OCI-LY3 (cell line): ENCODE results near the gene CD79B.

Source experiments
- H2AFZ ChIP-seq: fragments of 200-600, 300-600 bp; shearing (Covaris generic); 2 replicates; pipeline ENCODE4 v1.6.0; 2014; ENCODE audit warnings: antibody characterized with exemption, low read depth, low read length
- H3K27ac ChIP-seq: fragments of 200-600, 300-600 bp; sonication (generic); 2 replicates; pipeline ENCODE4 v1.5.1; 2014; ENCODE audit warnings: mild to moderate bottlenecking, low read length, moderate library complexity, mixed read lengths
- H3K27me3 ChIP-seq: fragments of 200-600, 300-600 bp; sonication (generic); 2 replicates; pipeline ENCODE4 v1.6.1; 2014; ENCODE audit warnings: low read depth, low read length, mixed read lengths
- H3K36me3 ChIP-seq: fragments of 200-600, 300-600 bp; sonication (generic); replicated peaks from 2 replicates; pipeline ENCODE3; 2014; ENCODE audit warnings: low read depth, low read length, mixed read lengths
- H3K4me1 ChIP-seq: fragments of 300-600, 200-600 bp; sonication (generic); 2 replicates; pipeline ENCODE4 v1.6.1; 2014; ENCODE audit warnings: low read length, mixed read lengths
- H3K4me2 ChIP-seq: fragments of 200-600, 300-600 bp; sonication (generic); 2 replicates; pipeline ENCODE4 v1.6.1; 2014; ENCODE audit warnings: low read length, mixed read lengths
- H3K4me3 ChIP-seq: fragments of 300-600, 200-600 bp; sonication (generic); 2 replicates; pipeline ENCODE4 v1.5.1; 2014; ENCODE audit warnings: antibody characterized with exemption, mild to moderate bottlenecking, low read length, moderate library complexity
- H3K79me2 ChIP-seq: fragments of 300-600, 200-600 bp; shearing (Covaris generic); 2 replicates; pipeline ENCODE4 v1.6.1; 2014; ENCODE audit warnings: mild to moderate bottlenecking, low read length, mixed read lengths
- H3K9ac ChIP-seq: fragments of 300-600, 200-600 bp; shearing (Covaris generic); 2 replicates; pipeline ENCODE4 v1.6.0; 2014; ENCODE audit warnings: mild to moderate bottlenecking, low read length, moderate library complexity
- H3K9me3 ChIP-seq: fragments of 200-600, 300-600 bp; shearing (Covaris generic); 2 replicates; pipeline ENCODE4 v1.6.1; 2014; ENCODE audit warnings: low read length, mixed read lengths; ENCODE audit not compliant: insufficient read depth
- H4K20me1 ChIP-seq: fragments of 200-600, 300-600 bp; sonication (generic); 2 replicates; pipeline ENCODE4 v1.6.1; 2016; ENCODE audit warnings: low read length, mixed read lengths; ENCODE audit not compliant: insufficient read depth
- EZH2phosphoT487 ChIP-seq: fragments of 200-600 bp; shearing (Covaris generic); IDR thresholded peaks from 2 replicates; pipeline ENCODE4 v1.6.1; 2018; ENCODE audit warnings: antibody characterized with exemption, mixed run types, low read depth
- TF ChIP-seq, protein P1 (sequence below): fragments of 200-600, 300-600 bp; sonication (generic); IDR thresholded peaks from 2 replicates; pipeline ENCODE4 v1.5.1; 2014; ENCODE audit warnings: antibody characterized with exemption, low read length, low read depth

The CD79B gene

DNA sequence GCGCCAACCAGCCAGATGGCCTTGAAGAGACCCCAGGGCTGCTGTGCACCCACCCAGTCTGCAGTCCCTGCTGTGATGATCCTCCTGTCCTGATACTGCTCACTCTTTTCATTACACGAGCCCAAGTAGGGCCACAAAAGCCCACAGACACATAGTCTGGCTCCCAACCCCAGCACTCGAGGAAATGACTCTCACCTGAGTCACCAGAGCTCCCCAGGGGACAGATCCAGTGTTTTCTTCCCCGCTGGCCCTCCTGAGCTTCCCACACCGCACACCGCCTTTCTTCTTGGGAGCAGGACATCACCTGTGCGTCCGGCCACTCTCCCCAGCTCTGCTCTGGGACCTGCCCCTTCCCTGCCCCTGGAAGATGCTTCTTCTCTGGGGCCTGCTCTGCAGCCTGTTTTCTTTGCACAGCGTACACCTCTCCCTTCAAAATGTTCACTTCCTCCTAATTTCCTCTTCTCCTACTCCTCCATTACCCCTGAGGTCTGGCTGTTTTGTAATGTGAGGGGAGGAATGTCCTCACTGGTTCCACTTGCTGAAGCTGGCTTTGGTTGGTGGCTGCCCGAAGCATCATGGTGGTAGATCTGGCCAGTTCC is 42.6 kb upstream of the CD79B start:
- Histone ChIP-seq H3K27me3 (peaks cover 35% of the 10 kb centered on the region), H3K9ac (no peak overlapping the region), H2AFZ (no peak overlapping the region), H3K79me2 (no peaks in the 10 kb centered on the region), H3K9me3 (no peaks in the 10 kb centered on the region), H3K27ac (no peak overlapping the region), H3K4me3 (no peak overlapping the region), H3K4me1 (no peaks in the 10 kb centered on the region), H3K36me3 (no peaks in the 10 kb centered on the region), H3K4me2 (no peak overlapping the region), H4K20me1 (no peaks in the 10 kb centered on the region)
- TF ChIP-seq, protein P1, sequence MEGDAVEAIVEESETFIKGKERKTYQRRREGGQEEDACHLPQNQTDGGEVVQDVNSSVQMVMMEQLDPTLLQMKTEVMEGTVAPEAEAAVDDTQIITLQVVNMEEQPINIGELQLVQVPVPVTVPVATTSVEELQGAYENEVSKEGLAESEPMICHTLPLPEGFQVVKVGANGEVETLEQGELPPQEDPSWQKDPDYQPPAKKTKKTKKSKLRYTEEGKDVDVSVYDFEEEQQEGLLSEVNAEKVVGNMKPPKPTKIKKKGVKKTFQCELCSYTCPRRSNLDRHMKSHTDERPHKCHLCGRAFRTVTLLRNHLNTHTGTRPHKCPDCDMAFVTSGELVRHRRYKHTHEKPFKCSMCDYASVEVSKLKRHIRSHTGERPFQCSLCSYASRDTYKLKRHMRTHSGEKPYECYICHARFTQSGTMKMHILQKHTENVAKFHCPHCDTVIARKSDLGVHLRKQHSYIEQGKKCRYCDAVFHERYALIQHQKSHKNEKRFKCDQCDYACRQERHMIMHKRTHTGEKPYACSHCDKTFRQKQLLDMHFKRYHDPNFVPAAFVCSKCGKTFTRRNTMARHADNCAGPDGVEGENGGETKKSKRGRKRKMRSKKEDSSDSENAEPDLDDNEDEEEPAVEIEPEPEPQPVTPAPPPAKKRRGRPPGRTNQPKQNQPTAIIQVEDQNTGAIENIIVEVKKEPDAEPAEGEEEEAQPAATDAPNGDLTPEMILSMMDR: no peak
- TF ChIP-seq EZH2phosphoT487: no peak

DNA sequence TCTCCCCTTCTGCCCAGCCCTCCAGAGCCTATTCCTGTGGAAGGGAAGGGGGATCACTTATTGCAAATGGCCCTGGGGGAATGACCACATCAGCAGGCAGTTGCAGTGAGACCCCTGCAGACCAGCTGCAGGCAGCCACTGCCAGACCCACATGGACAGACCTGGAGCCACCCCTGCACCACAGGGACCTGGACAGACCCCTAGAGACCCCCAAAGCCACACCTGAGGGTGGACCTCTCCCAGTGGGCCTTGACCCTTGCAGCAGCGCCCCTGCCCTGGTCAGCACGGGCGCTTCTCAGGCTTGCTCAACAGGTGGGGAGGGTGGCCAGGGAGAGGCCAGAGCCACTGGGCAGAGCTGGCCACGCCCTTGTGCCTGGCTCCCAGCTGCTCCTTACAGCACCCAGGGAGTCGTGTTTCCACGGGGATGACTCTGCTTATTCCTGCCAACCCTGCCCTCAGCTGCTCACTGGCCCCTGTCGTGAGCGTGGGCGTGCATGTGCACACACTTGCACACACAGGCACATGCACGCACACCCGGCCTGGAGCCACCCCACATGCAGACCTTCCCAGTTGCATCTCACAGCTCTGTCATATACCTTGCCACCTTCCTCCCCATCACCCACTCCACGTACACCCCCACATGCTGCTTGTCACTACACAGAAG is 41.9 kb upstream of the CD79B start:
- Histone ChIP-seq H3K79me2 (no peaks in the 10 kb centered on the region), H2AFZ (no peak overlapping the region), H3K36me3 (no peaks in the 10 kb centered on the region), H3K9ac (no peak overlapping the region), H3K9me3 (no peaks in the 10 kb centered on the region), H3K4me3 (no peak overlapping the region), H3K27ac (no peak overlapping the region), H4K20me1 (no peaks in the 10 kb centered on the region), H3K27me3 (peaks cover 35% of the 10 kb centered on the region), H3K4me2 (no peak overlapping the region), H3K4me1 (no peaks in the 10 kb centered on the region)
- TF ChIP-seq, protein P1: no peak
- no peak for TF ChIP-seq EZH2phosphoT487

DNA sequence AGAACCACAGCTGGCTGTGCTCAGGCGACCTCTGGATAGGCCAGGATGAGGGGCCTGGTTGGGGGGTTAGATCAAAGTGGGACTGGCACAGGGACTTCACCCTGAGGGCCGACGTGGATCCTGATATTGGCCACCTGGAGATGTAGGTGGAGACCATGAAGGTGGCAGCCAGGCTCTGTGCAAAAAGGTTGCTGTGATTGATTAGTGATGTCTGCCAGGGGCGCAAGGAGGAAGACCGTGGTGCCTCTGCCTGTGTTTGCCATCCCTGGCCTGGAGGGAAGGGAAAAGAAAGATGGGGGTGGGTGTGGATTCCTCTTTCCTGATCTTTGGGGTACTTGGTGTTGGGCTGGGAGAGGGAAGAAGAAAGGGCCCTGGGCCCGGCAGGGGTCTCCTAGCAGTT is 41.1 kb upstream of the CD79B start:
- no peak overlapping the region for H3K27ac ChIP-seq
- H3K79me2 ChIP-seq: no peaks in the 10 kb centered on the region
- H4K20me1 ChIP-seq: no peaks in the 10 kb centered on the region
- no peaks in the 10 kb centered on the region for H3K4me1 ChIP-seq
- TF ChIP-seq EZH2phosphoT487: no peak
- TF ChIP-seq, protein P1: no peak
- H3K36me3 ChIP-seq: no peaks in the 10 kb centered on the region
- peaks cover 27% of the 10 kb centered on the region for H3K27me3 ChIP-seq
- no peak overlapping the region for H3K9ac ChIP-seq
- H2AFZ ChIP-seq: no peak overlapping the region
- H3K4me3 ChIP-seq: no peak overlapping the region
- H3K9me3 ChIP-seq: no peaks in the 10 kb centered on the region
- no peak overlapping the region for H3K4me2 ChIP-seq

DNA sequence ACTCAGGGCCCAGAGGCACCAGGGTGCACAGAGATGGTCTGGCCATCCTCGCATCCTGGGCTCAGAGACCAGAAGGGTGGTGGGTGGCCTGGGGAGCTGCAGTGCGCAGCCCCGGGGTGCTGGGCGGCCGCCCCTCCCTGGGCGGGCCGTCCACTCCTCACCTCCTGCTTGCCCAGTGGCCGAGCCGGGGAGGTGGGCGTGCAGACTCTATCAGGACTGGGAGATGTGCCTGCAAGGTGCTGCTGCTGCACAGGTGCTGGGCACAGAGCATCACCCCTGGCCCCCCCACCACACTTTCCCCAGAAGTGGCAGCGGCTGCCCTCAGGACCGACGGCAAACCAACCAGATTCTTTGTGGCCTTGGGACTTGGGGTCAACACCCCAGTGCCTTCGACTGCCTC is 40.7 kb upstream of the CD79B start, which contains the start of gene SCN4A:
Gene SCN4A, minus strand, starts transcription at position 123 of the 400 bp plus-strand sequence. Its CDS starts 77 bp downstream, at position 46.
- H2AFZ ChIP-seq: no peak within 1 kb of the TSS
- H3K27ac ChIP-seq: no peak within 1 kb of the TSS
- no peaks in the 10 kb centered on the region for H4K20me1 ChIP-seq
- peaks cover 27% of the 10 kb centered on the region for H3K27me3 ChIP-seq
- no peak within 1 kb of the TSS for H3K4me3 ChIP-seq
- no peaks in the 10 kb centered on the region for H3K79me2 ChIP-seq
- H3K4me2 ChIP-seq: no peak within 1 kb of the TSS
- no peaks in the 10 kb centered on the region for H3K9me3 ChIP-seq
- no peaks in the 10 kb centered on the region for H3K36me3 ChIP-seq
- no peaks in the 10 kb centered on the region for H3K4me1 ChIP-seq
- H3K9ac ChIP-seq: no peak within 1 kb of the TSS
- TF ChIP-seq EZH2phosphoT487: no peak
- TF ChIP-seq, protein P1: no peak
